Neural cell (in vitro differentiated cells): ENCODE results near the gene USP13. TPM values are rescaled to one million over a fixed set of nuclear protein-coding genes. Genes with fewer than 3 reads are reported as not detected.

Source experiments
- H2AFZ ChIP-seq: fragments of 200-600, 300-800 bp; sonication (generic), shearing (Covaris generic); 2 replicates; pipeline ENCODE4 v1.6.0; 2014; ENCODE audit warnings: low read depth, mild to moderate bottlenecking, antibody characterized with exemption, low read length, moderate library complexity
- H3F3A ChIP-seq: fragments of 200-600 bp; shearing (Covaris generic); 2 replicates; pipeline ENCODE4 v1.6.1; 2016; ENCODE audit warnings: mild to moderate bottlenecking, moderate library complexity, mixed read lengths, antibody characterized with exemption, low read length; ENCODE audit not compliant: insufficient read depth, poor library complexity, severe bottlenecking
- H3K27ac ChIP-seq: fragments of 200-600, 300-800 bp; sonication (generic), shearing (Covaris generic); 2 replicates; pipeline ENCODE4 v1.5.1; 2014; ENCODE audit warnings: mild to moderate bottlenecking, low read length, moderate library complexity
- H3K27me3 ChIP-seq: fragments of 300-800, 200-600 bp; sonication (generic), shearing (Covaris generic); 2 replicates; pipeline ENCODE4 v1.6.0; 2014; ENCODE audit warnings: mild to moderate bottlenecking, low read depth, low read length, moderate library complexity; ENCODE audit not compliant: insufficient read depth
- H3K36me3 ChIP-seq: fragments of 300-800, 200-600 bp; sonication (generic), shearing (Covaris generic); 2 replicates; pipeline ENCODE4 v1.5.1; 2014; ENCODE audit warnings: mild to moderate bottlenecking, antibody characterized with exemption, low read length, moderate library complexity; ENCODE audit not compliant: insufficient read depth
- H3K4me2 ChIP-seq: fragments of 300-800, 200-600 bp; sonication (generic), shearing (Covaris generic); 2 replicates; pipeline ENCODE4 v1.6.0; 2014; ENCODE audit warnings: mild to moderate bottlenecking, low read length
- H3K4me3 ChIP-seq: fragments of 300-800, 200-600 bp; sonication (generic), shearing (Covaris generic); 2 replicates; pipeline ENCODE4 v1.5.1; 2014; ENCODE audit warnings: mild to moderate bottlenecking, low read length, moderate library complexity
- H3K79me2 ChIP-seq: fragments of 200-600 bp; shearing (Covaris generic); replicated peaks from 2 replicates; pipeline ENCODE4 v1.6.0; 2014; ENCODE audit warnings: mild to moderate bottlenecking, low read length, moderate library complexity; ENCODE audit not compliant: insufficient read depth
- H3K9ac ChIP-seq: fragments of 300-800, 200-600 bp; sonication (generic), shearing (Covaris generic); 2 replicates; pipeline ENCODE4 v1.6.1; 2016; ENCODE audit warnings: mild to moderate bottlenecking, low read length, mixed read lengths
- H3K9me2 ChIP-seq: fragments of 200-600 bp; shearing (Covaris generic); 2 replicates; pipeline ENCODE4 v1.6.1; 2016; ENCODE audit warnings: mild to moderate bottlenecking, low read length, mixed read lengths; ENCODE audit not compliant: insufficient read depth
- H3K9me3 ChIP-seq: fragments of 200-600, 300-800 bp; sonication (generic), shearing (Covaris generic); 2 replicates; pipeline ENCODE4 v1.6.1; 2016; ENCODE audit warnings: mild to moderate bottlenecking, mixed run types, low read length, moderate library complexity, mixed read lengths
- H4K20me1 ChIP-seq: fragments of 200-600 bp; shearing (Covaris generic); 2 replicates; pipeline ENCODE4 v1.6.1; 2016; ENCODE audit warnings: mild to moderate bottlenecking, mixed run types; ENCODE audit not compliant: insufficient read depth
- EP300 ChIP-seq: fragments of 450-650 bp; conservative IDR thresholded peaks from 2 replicates; pipeline ENCODE4 v1.6.1; 2014; ENCODE audit warnings: antibody characterized with exemption, mild to moderate bottlenecking, moderate library complexity; ENCODE audit not compliant: poor library complexity, severe bottlenecking
- EZH2 ChIP-seq: fragments of 200-600, 300-800 bp; shearing (Covaris generic), sonication (generic); IDR thresholded peaks from 2 replicates; pipeline ENCODE4 v1.6.1; 2014; ENCODE audit warnings: antibody characterized with exemption, low read length, borderline replicate concordance, mild to moderate bottlenecking; ENCODE audit not compliant: insufficient read depth, poor library complexity, severe bottlenecking
- MXI1 ChIP-seq: fragments of 450-650 bp; conservative IDR thresholded peaks from 2 replicates; pipeline ENCODE4 v1.6.1; 2014; ENCODE audit warnings: antibody characterized with exemption, mild to moderate bottlenecking; ENCODE audit not compliant: poor library complexity, severe bottlenecking
- POLR2AphosphoS5 ChIP-seq: IDR thresholded peaks from 2 replicates; pipeline ENCODE4 v1.6.1; 2012
- RAD21 ChIP-seq: fragments of 450-650 bp; conservative IDR thresholded peaks from 2 replicates; pipeline ENCODE4 v1.6.1; 2014; ENCODE audit warnings: antibody characterized with exemption, mild to moderate bottlenecking, moderate library complexity
- SMC3 ChIP-seq: fragments of 450-650 bp; conservative IDR thresholded peaks from 2 replicates; pipeline ENCODE4 v1.6.1; 2014; ENCODE audit warnings: antibody characterized with exemption, mild to moderate bottlenecking, moderate library complexity; ENCODE audit not compliant: poor library complexity
- TAF1 ChIP-seq: IDR thresholded peaks from 2 replicates; pipeline ENCODE4 v1.6.1; 2012; ENCODE audit warnings: low read depth
- polyA plus RNA-seq: library from polyadenylated mRNA; depleted of rRNA; stranded (reverse); fragments of >200 nt; gene quantifications from 2 replicates; pipeline ENCODE4 v1.2.3, GENCODE V29; 2014
- TF ChIP-seq, protein P1 (sequence below): fragments of 450-650 bp; IDR thresholded peaks from 2 replicates; pipeline ENCODE4 v1.5.1; 2014; ENCODE audit warnings: antibody characterized with exemption, mild to moderate bottlenecking, moderate library complexity; ENCODE audit not compliant: poor library complexity, severe bottlenecking
- TF ChIP-seq, protein P2 (sequence below): IDR thresholded peaks from 2 replicates; pipeline ENCODE4 v1.6.1; 2012; ENCODE audit warnings: borderline replicate concordance

The USP13 gene
- polyA plus RNA-seq, 1 donor from 2014 or later = 3.8 TPM

DNA sequence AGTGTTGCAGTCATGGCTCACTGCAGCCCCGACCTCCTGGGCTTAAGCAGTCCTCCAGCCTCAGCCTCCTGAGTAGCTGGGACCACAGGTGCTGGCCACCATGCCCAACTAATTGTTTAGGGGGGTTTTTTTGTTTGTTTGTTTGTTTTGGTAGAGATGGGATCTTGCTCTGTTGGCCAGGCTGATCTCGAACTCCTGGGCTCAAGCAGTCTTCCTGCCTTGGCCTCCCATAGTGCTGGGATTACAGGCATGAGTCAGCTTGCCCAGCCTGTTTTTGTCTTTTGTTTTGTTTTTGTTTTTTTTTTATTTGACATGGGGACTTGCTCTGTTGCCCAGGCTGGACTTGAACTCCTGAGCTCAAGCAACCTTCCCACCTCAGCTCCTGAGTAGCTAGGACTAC is 30.8 kb upstream of the USP13 start:
- Histone ChIP-seq H2AFZ (no peak overlapping the region), H3K79me2 (no peaks in the 10 kb centered on the region), H3K4me3 (no peak overlapping the region), H3K27ac (no peak overlapping the region), H3K9ac (no peak overlapping the region), H3K9me2 (no peaks in the 10 kb centered on the region), H3K9me3 (no peaks in the 10 kb centered on the region), H3F3A (no peaks in the 10 kb centered on the region), H3K27me3 (no peaks in the 10 kb centered on the region), H3K4me2 (no peak overlapping the region), H4K20me1 (no peaks in the 10 kb centered on the region), H3K36me3 (no peaks in the 10 kb centered on the region)
- TF ChIP-seq EZH2 (no peak), EP300 (no peak), POLR2AphosphoS5 (no peak), SMC3 (no peak), RAD21 (no peak), TAF1 (no peak), MXI1 (no peak)
- TF ChIP-seq, protein P1, sequence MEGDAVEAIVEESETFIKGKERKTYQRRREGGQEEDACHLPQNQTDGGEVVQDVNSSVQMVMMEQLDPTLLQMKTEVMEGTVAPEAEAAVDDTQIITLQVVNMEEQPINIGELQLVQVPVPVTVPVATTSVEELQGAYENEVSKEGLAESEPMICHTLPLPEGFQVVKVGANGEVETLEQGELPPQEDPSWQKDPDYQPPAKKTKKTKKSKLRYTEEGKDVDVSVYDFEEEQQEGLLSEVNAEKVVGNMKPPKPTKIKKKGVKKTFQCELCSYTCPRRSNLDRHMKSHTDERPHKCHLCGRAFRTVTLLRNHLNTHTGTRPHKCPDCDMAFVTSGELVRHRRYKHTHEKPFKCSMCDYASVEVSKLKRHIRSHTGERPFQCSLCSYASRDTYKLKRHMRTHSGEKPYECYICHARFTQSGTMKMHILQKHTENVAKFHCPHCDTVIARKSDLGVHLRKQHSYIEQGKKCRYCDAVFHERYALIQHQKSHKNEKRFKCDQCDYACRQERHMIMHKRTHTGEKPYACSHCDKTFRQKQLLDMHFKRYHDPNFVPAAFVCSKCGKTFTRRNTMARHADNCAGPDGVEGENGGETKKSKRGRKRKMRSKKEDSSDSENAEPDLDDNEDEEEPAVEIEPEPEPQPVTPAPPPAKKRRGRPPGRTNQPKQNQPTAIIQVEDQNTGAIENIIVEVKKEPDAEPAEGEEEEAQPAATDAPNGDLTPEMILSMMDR = no peak
- TF ChIP-seq, protein P2, sequence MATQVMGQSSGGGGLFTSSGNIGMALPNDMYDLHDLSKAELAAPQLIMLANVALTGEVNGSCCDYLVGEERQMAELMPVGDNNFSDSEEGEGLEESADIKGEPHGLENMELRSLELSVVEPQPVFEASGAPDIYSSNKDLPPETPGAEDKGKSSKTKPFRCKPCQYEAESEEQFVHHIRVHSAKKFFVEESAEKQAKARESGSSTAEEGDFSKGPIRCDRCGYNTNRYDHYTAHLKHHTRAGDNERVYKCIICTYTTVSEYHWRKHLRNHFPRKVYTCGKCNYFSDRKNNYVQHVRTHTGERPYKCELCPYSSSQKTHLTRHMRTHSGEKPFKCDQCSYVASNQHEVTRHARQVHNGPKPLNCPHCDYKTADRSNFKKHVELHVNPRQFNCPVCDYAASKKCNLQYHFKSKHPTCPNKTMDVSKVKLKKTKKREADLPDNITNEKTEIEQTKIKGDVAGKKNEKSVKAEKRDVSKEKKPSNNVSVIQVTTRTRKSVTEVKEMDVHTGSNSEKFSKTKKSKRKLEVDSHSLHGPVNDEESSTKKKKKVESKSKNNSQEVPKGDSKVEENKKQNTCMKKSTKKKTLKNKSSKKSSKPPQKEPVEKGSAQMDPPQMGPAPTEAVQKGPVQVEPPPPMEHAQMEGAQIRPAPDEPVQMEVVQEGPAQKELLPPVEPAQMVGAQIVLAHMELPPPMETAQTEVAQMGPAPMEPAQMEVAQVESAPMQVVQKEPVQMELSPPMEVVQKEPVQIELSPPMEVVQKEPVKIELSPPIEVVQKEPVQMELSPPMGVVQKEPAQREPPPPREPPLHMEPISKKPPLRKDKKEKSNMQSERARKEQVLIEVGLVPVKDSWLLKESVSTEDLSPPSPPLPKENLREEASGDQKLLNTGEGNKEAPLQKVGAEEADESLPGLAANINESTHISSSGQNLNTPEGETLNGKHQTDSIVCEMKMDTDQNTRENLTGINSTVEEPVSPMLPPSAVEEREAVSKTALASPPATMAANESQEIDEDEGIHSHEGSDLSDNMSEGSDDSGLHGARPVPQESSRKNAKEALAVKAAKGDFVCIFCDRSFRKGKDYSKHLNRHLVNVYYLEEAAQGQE = no peak

DNA sequence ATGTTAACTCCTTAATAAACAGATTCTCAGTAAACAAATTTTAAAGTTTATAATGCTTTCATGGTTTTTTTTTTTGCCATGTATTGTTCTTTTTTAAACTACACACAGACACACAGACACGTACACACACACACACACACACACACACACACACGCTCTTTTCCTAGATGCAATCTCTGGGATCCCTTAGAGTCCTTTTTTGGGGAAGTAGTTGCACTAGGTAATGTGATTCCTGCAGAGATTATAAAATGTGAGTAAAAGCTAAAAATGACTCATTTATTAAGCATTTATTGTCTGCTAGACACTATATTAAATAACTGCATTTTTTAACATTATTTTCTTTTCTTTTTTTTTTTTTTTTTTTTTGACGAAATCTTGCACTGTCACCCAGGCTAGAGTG is 28.4 kb upstream of the USP13 start:
- H3K4me3 ChIP-seq = no peak overlapping the region
- no peaks in the 10 kb centered on the region for H3K27me3 ChIP-seq
- H3K9ac ChIP-seq = no peak overlapping the region
- no peaks in the 10 kb centered on the region for H3F3A ChIP-seq
- H3K9me3 ChIP-seq = no peaks in the 10 kb centered on the region
- H3K4me2 ChIP-seq = no peak overlapping the region
- no peak overlapping the region for H2AFZ ChIP-seq
- H4K20me1 ChIP-seq = no peaks in the 10 kb centered on the region
- no peaks in the 10 kb centered on the region for H3K79me2 ChIP-seq
- TF ChIP-seq SMC3 (no peak), TAF1 (no peak), POLR2AphosphoS5 (no peak)
- H3K27ac ChIP-seq = no peak overlapping the region
- H3K36me3 ChIP-seq = no peaks in the 10 kb centered on the region
- H3K9me2 ChIP-seq = no peaks in the 10 kb centered on the region
